GM18909 (cell line): ENCODE data around the gene PNLIPRP3.
"Not testable (repeated sequence)": the region's sequence is repeated elsewhere in the genome, so short reads cannot be mapped to it uniquely, and the experiment has no call there.

Experiments
- ATAC-seq: cut with Tn5 transposase; IDR thresholded peaks from one replicate; pipeline ENCODE4 v1.9.1; 2021; ENCODE audit warnings: mild to moderate bottlenecking; ENCODE audit not compliant: unreplicated experiment, poor library complexity

The PNLIPRP3 gene

GRCh38 chr10:116427671-116428070, at the start of gene PNLIPRP3:
PNLIPRP3 (plus strand) TSS chr10:116427847; CDS start chr10:116428013, 166 bp downstream.
- ATAC-seq, result no peak

DNA sequence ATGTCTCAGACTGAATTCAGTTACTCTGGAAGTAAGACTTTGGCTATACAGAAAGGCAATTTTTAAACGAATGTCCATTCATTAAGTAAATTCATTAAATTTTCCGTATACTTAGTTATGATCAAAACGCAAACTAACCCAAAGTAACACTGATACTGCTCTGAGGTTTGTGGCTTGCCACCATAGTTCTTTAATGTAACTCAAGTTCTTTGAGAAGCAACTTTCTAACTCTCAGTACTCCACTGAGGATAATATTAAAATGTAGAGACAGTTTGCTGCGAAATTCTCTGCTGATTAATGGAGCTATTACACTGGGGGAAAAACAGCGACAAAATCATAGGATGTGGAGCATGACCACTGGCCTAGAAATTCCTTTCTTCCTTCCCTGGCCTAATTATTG, 45.4 kb upstream of the PNLIPRP3 start:
- ATAC-seq, result no peak

GRCh38 chr10:116385311-116385710, 42.3 kb upstream of the PNLIPRP3 start:
- no peak for ATAC-seq

GRCh38 chr10:116385994-116386809, 41.4 kb upstream of the PNLIPRP3 start:
- no peak for ATAC-seq

DNA sequence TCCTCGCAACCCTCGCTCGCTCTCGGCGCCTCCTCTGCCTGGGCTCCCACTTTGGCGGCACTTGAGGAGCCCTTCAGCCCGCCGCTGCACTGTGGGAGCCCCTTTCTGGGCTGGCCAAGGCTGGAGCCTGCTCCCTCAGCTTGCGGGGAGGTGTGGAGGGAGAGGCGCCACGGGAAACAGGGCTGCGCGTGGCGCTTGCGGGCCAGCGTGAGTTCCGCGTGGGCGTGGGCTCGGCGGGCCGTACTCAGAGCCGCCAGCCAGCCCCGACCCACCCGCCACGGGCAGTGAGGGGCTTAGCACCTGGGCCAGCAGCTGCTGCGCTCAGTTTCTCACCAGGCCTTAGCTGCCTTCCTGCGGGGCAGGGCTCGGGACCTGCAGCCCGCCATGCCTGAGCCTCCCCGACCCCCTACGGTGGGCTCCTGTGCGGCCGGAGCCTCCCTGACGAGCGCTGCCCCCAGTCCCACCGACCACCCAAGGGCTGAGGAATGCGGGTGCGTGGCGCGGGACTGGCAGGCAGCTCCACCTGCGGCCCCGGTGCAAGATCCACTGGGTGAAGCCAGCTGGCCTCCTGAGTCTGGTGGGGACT, 34.3 kb upstream of the PNLIPRP3 start:
- not testable (repeated sequence) for ATAC-seq

GRCh38 chr10:116395223-116395985, 32.2 kb upstream of the PNLIPRP3 start:
- ATAC-seq, result no peak

DNA sequence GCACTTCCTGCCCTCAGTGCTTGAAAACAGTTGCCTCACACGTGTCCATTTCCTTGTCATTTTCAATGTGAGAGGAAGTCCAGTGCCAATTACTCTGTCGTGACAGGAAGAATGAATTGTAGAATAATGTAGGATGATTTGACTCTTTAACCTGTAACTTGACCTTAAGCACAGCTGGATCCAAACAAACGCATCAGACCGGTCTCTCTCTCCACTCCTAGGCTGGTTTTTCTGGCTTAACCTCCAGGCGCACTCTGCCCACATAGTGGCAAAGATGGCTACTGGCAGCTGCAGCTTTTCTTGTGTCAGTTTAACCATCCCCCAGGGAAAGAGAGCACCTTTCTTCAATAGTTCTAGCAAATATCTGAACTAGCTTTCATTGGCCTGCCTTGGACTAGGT, 29.4 kb upstream of the PNLIPRP3 start:
- ATAC-seq, result no peak

DNA sequence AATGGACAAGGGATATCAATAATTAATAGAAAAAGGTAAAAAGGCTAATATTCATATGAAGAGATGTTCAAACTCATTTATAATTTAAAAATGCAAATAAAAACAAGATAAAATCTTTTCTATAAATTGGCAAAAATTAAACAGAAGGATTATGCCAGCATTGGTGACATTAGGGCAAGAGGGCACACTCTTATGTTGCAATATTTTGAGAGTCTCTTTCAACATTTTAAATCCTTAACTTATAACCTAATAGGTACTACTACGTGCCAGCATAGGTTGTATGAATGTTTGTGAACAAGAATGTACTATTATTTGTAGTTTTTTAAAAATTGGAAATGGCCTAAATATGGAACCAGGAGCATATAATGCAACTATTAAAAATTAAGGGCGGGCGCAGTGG, 24.8 kb upstream of the PNLIPRP3 start:
- no peak for ATAC-seq

GRCh38 chr10:116403740-116404250, 23.9 kb upstream of the PNLIPRP3 start:
- no peak for ATAC-seq

DNA sequence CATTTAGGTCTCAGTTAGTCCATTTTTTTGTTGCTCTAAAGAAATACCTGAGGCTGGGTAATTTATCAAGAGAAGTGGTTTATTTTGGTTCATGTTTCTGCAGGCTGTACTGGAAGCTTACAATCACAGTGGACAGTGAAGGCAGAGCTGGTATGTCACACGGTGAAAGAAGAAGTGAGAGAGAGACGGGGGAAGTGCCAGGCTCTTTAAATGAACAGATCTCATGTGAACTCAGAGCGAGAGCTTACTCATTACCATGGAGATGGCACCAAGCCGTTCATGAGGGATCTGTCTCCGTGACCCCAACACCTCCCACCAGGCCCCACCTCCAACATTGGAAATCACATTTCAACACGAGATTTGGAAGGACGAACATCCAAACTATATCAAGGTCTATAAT, 18.9 kb upstream of the PNLIPRP3 start:
- peak; percentile 61 for ATAC-seq

DNA sequence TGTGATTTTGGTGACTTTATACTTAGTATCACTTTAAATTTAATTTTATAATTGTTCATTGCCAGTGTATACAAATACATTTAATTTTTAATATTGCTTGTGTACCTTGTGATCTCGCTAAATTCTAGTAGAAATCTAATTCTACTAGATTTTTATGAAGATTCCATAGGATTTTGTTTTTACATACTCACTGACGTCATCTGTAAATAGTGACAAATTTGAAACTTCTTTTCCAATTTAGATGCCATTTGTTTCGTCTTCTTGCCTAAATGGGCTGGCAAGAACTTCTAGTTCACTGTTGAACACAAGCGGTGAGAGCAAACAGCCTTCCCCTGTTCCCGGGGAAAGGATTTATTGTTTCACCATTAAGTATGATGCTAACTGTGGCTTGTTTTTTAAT, 17.3 kb upstream of the PNLIPRP3 start:
- ATAC-seq, result no peak

GRCh38 chr10:116417821-116418220, 9.8 kb upstream of the PNLIPRP3 start:
- no peak for ATAC-seq

DNA sequence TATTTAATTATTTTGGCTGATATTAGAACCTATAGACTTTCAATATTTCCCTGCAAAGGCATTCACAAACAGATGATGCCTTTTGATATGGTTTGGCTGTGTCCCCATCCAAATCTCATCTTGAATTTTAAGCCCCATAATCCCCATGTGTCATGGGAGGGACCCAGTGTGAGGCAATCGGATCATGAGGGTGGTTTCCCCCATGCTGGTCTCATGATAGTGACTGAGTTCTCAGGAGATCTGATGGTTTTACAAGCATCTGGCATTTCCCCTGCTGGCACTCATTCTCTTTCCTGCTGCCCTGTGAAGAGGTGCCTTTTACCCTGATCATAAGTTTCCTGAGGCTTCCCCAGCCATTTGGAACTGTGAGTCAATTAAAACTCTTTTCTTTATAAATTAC, 9.3 kb upstream of the PNLIPRP3 start:
- ATAC-seq, result no peak

- no peak for ATAC-seq
These were observed 5.8 kb upstream of the PNLIPRP3 start for GRCh38 chr10:116421815-116422214.

DNA sequence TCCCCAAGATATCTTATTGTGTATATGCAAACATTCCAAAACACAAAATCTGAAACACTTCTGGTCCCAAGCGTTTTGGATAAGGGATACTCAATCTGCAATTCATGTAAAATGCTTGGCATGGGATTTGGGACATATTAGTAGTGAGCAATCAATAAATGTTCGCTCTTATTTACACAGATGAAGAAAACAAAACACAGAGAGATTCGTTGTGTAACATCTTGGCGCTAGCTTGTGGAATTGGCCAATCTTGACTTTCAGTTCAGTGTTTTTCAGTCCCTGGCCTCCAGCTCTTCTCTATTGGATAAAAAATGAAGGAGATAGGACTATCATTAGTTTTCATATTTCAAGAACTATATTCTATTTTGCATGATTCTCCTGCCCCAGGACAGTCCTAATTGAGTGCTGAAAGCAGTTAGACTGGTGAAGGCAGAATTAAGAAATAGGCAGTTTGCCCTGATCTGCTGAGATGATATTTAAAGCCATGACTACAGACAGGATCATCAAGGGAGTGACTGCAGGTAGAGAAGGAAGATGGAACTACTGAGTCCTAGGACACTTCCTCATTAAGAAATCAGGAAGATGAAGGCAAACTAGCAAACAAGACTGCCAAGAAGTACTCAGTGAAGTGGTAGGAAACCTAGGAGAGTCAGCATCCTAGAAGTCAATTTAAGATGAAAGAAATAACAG, 1.8 kb downstream of the PNLIPRP3 start:
- no peak for ATAC-seq

DNA sequence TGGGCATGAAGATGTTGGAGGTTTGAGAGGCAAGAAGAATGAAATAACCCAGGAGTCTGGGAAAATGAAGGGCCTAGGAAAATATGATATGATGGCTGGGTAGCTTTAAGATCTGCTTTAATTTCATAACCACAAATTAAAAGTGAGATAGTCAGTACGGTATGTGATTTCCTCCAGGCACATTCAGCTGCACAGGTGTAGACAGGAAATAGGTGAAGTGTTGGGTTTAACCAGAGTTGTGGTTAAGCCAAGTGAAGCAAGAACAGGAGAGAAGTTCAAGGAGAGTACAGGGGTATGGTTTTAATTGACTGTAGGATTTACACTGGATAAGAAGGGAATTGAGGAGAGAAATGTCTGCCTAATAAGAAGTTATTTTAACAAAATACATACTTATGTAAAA, 2.6 kb downstream of the PNLIPRP3 start:
- ATAC-seq, result no peak

DNA sequence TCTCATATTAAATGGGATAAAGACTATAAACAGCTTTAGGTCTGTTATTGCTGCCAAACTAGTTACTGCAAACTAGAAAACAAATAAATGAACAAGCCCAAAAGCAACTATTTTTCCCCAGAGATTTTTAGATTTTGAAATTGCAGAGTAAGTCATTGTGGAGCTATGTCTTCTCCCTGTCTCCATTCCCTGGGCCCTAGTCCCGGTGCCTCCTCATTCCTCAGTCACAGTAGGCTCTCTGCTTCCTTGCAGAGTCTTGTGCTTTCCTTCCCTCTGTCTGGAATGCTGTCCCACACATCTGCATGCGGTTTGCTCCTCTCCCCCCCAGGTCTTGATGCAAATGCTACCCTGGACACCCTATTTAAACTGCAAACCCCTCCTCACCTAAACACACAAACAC, 4.0 kb downstream of the PNLIPRP3 start:
- ATAC-seq, result no peak

GRCh38 chr10:116437076-116437692, 9.5 kb downstream of the PNLIPRP3 start:
- ATAC-seq, result no peak

- ATAC-seq, result no peak
These were observed 12.8 kb downstream of the PNLIPRP3 start for GRCh38 chr10:116440330-116441030.
